HT1080 (cell line): Measurements from ENCODE around the gene CCDC110. TPM values are rescaled to one million over a fixed set of nuclear protein-coding genes. Genes with fewer than 3 reads are reported as not detected.
A peak's percentile ranks its signal among the peaks of the same experiment; 100 is the strongest.

Source experiments
- DNase-seq: peaks from one replicate; pipeline ENCODE4 v3.0.0-alpha.2; 2015; ENCODE audit warnings: low read depth
- total RNA-seq: library from RNA; depleted of rRNA; stranded (reverse); fragments of >200 nt; shearing (Covaris generic); gene quantifications from 2 replicates; pipeline ENCODE4 v1.2.3, GENCODE V29; 2014

Gene CCDC110
- total RNA-seq, 1 experiment from 2014 or later = 0.37 TPM

- DNase-seq = no peak
Measured at GRCh38 chr4:185473247-185473646, 1.7 kb upstream of the CCDC110 start.

DNA sequence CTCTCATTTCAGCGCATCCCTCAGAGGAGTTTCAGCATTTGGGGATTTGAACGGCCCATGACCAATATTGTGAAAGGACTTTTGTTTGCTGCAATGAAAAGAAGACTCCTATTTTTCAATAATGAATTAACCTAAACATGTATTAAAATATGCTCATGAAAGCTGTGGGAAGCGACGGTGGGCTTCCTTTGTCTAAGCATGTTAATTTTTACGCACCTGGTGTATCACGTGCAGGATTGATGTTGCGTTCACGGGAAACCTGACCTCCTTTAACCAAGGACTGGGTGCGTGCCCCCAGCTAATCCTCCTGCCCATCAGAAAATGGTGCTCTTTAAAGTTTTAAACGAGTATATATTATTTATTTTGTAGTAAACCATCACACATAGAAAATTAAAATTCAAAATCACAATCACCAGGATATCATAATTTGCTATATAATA, 590 bp upstream of the CCDC110 start:
- no peak for DNase-seq

DNA sequence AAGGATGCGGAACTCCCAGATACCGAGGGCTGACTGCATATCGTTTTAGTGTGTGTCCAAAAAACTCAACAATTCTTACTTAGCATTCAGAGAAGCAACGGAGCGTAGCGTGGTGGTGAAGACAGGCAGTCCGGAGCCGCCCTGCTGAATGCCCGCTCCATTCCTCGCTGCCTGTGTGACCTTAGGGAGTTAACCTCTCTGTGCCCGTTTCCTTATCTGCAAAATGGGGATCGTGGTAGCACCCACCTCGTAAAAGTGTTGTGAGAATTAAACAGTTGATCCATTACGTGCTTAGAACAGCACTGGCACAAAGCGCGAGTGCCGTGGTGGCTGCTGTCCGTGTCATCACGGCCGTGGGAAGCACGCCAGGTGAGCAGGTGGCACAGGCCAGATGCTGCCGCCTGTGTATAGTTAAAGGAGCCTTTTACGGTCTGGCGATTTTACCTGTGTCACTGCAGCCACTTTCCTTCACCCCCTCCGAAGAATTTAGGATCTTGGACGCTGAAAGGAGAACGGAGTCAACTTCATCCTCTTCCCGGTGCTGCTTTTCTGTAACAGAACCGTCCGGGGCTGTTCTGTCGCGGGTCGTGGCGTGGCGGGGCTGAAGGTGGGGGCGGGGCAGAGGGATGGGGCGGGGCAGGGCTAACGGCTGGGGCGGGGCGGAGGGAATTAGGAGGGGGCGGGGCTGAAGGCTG, 885 bp downstream of the CCDC110 start:
- DNase-seq = peak; percentile 17

GRCh38 chr4:185469580-185470154, 1.9 kb downstream of the CCDC110 start:
- DNase-seq = no peak

DNA sequence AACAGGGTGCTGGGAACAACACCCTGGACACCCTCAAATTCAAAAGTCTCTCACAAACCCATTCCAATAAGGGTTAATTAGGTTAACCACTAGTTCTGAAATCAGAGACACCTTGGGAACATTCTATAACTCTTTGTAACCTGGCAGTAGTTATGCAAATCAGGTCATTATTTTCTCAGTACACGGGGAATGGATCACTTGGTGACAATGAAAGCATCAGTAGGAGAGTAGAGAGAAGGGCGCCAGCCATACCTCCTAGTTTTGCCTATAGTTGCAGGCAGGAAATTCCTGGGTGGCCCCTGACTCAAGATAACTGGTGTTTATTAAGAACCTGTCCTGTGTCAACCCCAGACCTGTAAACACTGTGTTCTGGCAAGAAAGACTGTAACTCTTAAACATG, 2.5 kb downstream of the CCDC110 start:
- no peak for DNase-seq

GRCh38 chr4:185467991-185468390, 3.5 kb downstream of the CCDC110 start:
- no peak for DNase-seq

DNA sequence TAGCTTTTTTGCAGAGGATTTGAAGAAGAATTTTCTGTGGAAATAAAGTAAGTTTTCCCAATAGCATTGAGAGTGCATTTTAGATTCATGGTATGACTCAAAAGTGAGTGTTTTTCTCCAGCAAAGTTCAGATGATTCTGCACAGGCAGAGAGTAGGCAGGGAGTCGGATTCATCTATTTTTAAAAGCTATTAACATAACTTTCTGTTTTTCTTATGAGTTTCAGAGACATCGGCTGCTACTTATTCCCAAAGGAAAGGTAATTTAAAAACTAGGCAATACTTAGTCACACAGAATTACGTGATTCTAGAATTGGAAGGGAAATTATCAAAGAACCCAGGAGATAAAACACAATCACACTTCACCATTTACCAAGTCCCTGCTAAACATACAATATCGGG, 4.4 kb downstream of the CCDC110 start:
- DNase-seq = no peak

GRCh38 chr4:185465707-185466106, 5.8 kb downstream of the CCDC110 start:
- no peak for DNase-seq

DNA sequence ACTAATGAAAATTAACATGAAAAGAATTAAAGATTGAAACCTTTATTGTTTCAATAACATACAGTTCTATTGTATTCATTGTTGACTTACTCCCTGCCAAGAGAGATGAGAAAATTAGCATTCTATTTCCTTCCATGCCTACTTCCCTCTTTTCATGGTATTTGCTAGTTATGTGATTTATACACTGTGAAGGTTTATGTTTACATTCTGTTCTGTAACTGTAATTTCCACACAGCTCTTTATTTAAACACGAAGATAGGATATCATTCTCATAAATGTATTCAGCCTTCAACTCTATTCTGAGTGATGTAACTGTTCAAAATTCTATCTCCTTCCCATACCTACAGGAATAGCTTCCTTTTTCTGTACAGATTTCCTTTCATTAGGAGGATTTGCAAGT, 6.6 kb downstream of the CCDC110 start:
- no peak for DNase-seq

DNA sequence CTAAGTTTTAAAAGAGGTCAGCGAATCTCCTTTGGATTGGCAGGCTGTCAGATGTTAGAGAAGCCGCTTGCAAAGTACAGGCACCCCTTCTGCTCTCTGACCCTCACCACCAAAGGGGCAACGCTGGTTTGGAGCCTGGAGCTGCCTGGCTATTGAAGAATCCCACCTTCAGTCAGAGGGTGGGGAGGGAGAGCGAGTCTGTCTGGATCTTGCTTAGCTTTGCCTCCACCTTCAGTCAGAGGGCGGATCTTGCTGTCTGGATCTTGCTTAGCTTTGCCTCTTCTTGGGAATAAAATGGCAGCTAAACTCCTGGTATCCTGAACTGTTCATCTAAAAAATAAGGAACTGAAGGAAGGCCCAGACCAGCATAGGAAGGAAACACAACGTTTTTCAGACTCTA, 7.3 kb downstream of the CCDC110 start:
- DNase-seq = no peak

DNA sequence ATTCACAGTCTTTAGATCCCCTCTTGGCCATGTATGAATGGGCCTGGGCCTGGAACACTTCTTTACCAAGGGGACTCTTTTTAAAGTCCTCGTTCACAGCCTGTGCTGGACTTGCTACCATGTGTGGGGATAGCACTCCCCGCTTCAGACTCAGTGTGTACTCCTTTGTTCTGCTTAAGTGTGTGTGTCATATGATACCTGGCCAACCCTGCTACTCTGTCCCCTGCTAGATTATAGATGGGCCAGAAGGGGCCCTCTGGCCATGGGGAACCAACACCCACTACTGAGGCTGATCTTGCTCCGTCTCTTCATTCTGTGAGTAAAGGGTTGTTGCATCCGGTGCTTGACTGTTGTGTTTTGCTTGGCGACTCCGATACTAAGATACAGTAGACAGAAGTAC, 8.0 kb downstream of the CCDC110 start:
- no peak for DNase-seq

DNA sequence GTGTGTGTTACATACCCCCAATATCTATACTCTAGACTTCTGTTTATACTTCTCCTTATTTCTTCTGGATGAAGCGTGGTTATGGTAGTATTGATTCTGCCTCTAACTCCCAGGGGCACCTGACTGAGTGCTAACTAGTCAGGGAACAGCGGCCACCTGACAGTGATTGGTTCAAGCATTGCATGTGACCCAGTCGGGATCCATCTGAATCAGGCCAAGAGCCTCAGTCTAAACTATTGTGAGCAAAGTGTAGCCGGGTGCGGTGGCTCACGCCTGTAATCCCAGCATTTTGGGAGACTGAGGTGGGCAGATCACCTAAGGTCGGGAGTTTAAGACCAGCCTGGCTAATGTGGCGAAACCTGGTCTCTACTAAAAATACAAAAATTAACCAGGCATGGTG, 10.0 kb downstream of the CCDC110 start:
- DNase-seq = no peak

- DNase-seq = peak; percentile 28
Measured at GRCh38 chr4:185457136-185457535, 14.4 kb downstream of the CCDC110 start.

GRCh38 chr4:185456131-185456530, 15.4 kb downstream of the CCDC110 start:
- no peak for DNase-seq

DNA sequence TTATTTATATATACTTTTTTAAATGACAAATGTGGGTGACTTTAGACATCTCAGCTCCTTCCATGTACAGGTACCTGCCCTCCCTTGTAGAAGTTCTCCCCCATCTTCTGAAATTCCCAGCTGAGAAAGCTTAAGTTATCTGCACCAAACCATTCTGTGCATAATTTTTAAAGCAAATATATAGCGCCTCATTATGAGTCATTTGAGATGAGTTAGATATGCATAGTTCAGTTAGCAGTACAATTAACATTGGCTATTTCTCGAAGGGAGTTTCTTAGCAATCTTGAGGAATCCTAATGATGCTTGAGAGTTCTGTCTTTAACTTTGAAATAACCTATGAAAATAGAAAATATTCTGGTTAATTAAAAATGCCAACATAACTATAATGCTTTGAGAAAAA, 26.3 kb downstream of the CCDC110 start:
- DNase-seq = no peak

- DNase-seq = no peak
Measured at GRCh38 chr4:185441479-185441878, 30.1 kb downstream of the CCDC110 start.

DNA sequence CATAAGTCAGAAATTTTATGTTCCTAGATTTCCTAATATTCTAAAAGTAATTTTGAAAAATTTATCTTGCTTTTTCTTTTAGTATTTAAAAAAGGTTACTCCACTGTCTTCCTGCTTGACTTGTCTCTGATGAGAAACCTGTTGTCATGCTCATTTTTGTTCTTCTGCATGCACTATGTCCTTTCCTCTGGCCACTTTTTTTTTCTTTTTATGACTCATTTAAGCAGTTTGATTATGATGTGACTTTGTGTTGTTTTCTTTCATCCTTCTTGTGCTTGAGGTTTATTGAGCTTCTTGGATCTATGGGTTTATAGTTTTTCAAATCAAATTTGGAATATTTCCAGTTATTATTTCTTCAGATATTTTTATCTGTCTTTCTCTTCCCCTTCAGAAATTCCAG, 33.7 kb downstream of the CCDC110 start:
- no peak for DNase-seq

DNA sequence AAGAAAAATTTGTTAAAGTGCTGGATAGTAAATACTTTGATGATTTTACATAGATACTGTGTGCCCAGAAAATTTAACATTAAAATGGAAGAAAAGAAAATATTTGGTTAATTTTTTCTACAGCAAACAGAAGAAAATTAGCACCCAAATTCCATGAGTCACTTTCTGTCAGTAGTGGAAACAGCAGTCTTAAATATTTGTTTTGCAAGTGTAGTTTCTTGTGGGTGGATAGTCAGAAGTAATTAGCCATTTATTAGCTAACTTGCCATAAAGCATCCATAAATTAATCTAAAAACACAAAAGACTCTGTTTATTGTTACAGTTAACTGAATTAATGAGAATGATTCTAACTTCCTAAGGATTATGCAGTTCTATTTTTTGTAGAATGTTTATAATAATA, 36.1 kb downstream of the CCDC110 start:
- DNase-seq = no peak

DNA sequence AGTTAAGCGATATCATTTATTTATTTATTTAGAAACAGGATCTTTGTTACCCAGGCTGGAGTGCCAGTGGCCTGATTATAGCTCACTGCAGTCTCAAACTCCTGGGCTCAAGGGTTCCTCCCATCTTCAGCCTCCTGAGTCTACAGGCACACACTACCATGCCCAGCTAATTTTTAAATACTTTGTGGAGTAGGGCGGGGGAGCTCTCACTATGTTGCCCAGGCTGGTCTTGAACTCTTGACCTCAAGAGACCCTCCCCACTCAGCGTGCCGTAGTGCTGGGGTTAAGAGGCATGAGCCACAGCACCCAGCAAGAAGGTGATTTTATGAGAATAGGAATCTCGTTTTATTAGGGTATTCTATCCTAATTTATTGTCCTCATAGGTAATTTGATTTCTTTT, 41.9 kb downstream of the CCDC110 start:
- DNase-seq = no peak

DNA sequence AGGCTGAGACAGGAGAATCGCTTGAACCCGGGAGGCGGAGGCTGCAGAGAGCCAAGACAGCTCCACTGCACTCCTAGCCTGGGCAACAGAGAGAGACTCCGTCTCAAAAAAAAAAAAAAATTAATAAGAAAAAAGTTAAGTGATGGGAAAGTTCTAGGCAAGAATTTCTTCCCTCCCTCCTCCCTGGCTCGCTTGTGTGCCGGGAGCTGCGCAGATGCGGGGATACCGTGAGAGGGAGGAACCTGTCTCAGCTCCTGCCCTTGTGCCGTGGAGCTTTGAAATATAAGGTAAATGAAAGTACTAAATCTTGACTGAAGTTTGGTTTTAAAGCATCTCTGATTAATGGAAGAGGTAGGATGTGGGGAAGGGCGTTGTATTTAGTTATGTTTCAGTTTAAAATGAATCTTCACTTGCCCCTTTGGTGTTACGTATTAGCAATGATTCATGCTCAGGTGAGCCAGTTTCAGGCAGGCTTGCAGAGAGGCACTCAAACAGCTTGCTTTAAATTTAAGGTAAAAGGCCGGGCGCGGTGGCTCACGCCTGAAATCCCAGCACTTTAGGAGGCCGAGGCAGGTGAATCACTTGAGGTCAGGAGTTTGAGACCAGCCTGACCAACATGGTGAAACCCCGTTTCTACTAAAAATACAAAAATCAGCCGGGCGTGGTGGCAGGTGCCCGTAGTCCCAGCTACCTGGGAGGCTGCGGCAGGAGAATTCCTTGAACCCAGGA, 44.4 kb downstream of the CCDC110 start:
- DNase-seq = no peak

DNA sequence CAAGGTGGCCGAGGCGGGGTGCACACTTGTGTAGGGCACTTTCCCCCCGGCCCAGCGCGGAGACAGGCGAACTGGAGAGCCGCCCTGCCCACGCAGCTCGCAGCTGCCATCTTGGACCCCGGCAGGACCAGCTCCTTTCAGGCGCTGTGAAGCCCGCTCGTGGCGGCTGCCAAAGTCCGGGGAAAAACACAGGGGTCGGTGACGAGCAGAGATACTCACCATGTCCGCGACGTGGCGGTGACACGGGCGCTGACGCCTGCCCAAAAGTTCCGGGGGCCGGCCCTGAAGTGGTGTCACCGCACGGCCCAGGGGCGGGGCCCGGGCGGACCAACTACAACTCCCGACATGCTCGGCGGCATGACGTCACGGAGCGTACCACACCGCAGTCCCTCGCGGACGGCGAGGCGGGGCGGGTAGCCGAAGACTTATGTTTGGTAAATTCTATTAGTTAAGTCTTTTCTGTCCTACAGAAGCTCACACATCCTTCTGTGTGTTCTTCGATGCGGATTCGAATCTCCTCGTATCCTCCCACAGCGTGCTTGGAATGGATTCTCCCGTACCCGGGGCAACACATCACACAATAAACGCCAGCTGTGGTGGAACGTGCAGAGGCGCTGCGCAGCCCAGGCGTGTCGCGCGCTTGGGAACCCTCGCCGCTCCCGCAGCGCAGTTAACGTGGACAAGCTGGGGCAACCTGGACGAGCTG, 45.7 kb downstream of the CCDC110 start, which contains the start of gene UFSP2:
Gene UFSP2 (minus strand): TSS at position 318 of the 706 bp plus-strand sequence. CDS start 96 bp downstream, at position 222.
- DNase-seq = peak; percentile 78
